ENCODE measurements around the gene SLC25A27.

DNA sequence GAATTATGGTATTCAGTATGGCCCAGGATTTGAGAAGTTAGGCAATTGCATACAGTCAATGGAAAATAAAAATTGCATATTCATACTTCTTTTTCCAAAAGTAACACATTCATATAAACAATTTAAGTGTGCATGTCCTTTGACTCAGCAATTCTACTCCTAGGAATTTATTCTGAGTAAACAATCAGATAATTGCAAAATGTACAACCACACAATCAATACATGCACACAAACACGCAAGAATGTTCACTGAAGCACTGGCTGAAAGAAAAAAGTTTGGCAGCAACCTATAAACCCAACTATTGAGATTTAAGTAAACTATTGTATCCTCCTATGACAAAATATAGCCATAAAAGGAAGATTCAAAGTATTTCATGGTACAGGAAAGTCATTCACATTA lies 1.8 kb upstream of the SLC25A27 start:
- no peak for TF ChIP-seq EP300 (IDR thresholded peaks at IDR 0.05; ENCODE audit: low read depth)
- TF ChIP-seq, protein P1, sequence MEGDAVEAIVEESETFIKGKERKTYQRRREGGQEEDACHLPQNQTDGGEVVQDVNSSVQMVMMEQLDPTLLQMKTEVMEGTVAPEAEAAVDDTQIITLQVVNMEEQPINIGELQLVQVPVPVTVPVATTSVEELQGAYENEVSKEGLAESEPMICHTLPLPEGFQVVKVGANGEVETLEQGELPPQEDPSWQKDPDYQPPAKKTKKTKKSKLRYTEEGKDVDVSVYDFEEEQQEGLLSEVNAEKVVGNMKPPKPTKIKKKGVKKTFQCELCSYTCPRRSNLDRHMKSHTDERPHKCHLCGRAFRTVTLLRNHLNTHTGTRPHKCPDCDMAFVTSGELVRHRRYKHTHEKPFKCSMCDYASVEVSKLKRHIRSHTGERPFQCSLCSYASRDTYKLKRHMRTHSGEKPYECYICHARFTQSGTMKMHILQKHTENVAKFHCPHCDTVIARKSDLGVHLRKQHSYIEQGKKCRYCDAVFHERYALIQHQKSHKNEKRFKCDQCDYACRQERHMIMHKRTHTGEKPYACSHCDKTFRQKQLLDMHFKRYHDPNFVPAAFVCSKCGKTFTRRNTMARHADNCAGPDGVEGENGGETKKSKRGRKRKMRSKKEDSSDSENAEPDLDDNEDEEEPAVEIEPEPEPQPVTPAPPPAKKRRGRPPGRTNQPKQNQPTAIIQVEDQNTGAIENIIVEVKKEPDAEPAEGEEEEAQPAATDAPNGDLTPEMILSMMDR (IDR thresholded peaks at IDR 0.05): no peak
- TF ChIP-seq POLR2A (IDR thresholded peaks at IDR 0.05): no peak
- peak in 1 of 3 donors; percentile 19 for TF ChIP-seq POLR2AphosphoS5 (IDR thresholded peaks at IDR 0.05)
